GM23338 (cell line): Measurements from ENCODE around the gene FAM76B. TPM values are rescaled to one million over a fixed set of nuclear protein-coding genes. Genes with fewer than 3 reads are reported as not detected.

Experiments used
- ATAC-seq: fragments of 200-7000 bp; cut with Tn5 transposase; 3 replicates; pipeline ENCODE4 v1.9.1; 2020
- DNase-seq: peaks from one replicate; pipeline ENCODE4 v3.0.0-alpha.2; 2015; ENCODE audit warnings: low spot score
- H2AFZ ChIP-seq: fragments of 200-600 bp; sonication (generic); 2 replicates; pipeline ENCODE4 v1.8.0; 2016; ENCODE audit warnings: antibody characterized with exemption, mild to moderate bottlenecking, moderate library complexity
- H3F3A ChIP-seq: fragments of 200-600 bp; sonication (generic); replicated peaks from 2 replicates; pipeline ENCODE4 v1.8.0; 2017; ENCODE audit warnings: antibody characterized with exemption, mixed run types, low read depth
- H3K27ac ChIP-seq: fragments of 200-600 bp; sonication (generic); 2 replicates; pipeline ENCODE4 v1.6.1; 2016; ENCODE audit warnings: low read depth
- H3K27me3 ChIP-seq: fragments of 200-600 bp; sonication (generic); 2 replicates; pipeline ENCODE4 v1.8.0; 2016; ENCODE audit warnings: mild to moderate bottlenecking, mixed run types, moderate library complexity; ENCODE audit not compliant: insufficient read depth
- H3K36me3 ChIP-seq: fragments of 200-600 bp; sonication (generic); 2 replicates; pipeline ENCODE4 v1.8.0; 2016; ENCODE audit warnings: mild to moderate bottlenecking; ENCODE audit not compliant: insufficient read depth
- H3K4me1 ChIP-seq: fragments of 200-600 bp; sonication (generic); 2 replicates; pipeline ENCODE4 v1.8.0; 2016; ENCODE audit warnings: mild to moderate bottlenecking, moderate library complexity; ENCODE audit not compliant: insufficient read depth
- H3K4me2 ChIP-seq: fragments of 200-600 bp; sonication (generic); 2 replicates; pipeline ENCODE4 v1.7.1; 2017; ENCODE audit warnings: mixed run types
- H3K4me3 ChIP-seq: fragments of 200-600 bp; sonication (generic); 2 replicates; pipeline ENCODE4 v1.6.1; 2016; ENCODE audit warnings: mixed run types
- H3K79me2 ChIP-seq: fragments of 200-600 bp; sonication (generic); replicated peaks from 2 replicates; pipeline ENCODE4 v1.8.0; 2017; ENCODE audit warnings: mild to moderate bottlenecking; ENCODE audit not compliant: insufficient read depth
- H3K9me2 ChIP-seq: fragments of 200-600 bp; sonication (generic); 2 replicates; pipeline ENCODE4 v1.8.0; 2017; ENCODE audit not compliant: insufficient read depth
- H4K20me1 ChIP-seq: fragments of 200-600 bp; sonication (generic); replicated peaks from 2 replicates; pipeline ENCODE4 v1.8.0; 2017; ENCODE audit warnings: mild to moderate bottlenecking; ENCODE audit not compliant: insufficient read depth
- H3K27ac Mint-ChIP-seq: 2 replicates; pipeline ENCODE4 v1.8.0; 2020; ENCODE audit warnings: inconsistent platforms, mild to moderate bottlenecking, moderate library complexity, mixed read lengths
- H3K27me3 Mint-ChIP-seq: 3 replicates; pipeline ENCODE4 v1.8.0; 2022; ENCODE audit warnings: low read depth, mild to moderate bottlenecking, moderate library complexity, mixed read lengths, inconsistent platforms; ENCODE audit not compliant: insufficient read depth, poor library complexity
- H3K36me3 Mint-ChIP-seq: 3 replicates; pipeline ENCODE4 v1.8.0; 2021; ENCODE audit warnings: low read depth, mild to moderate bottlenecking, inconsistent platforms, moderate library complexity, mixed read lengths
- H3K4me1 Mint-ChIP-seq: 3 replicates; pipeline ENCODE4 v1.8.0; 2020; ENCODE audit warnings: mild to moderate bottlenecking, inconsistent platforms, mixed read lengths
- H3K4me3 Mint-ChIP-seq: 3 replicates; pipeline ENCODE4 v1.8.0; 2021; ENCODE audit warnings: moderate library complexity, mild to moderate bottlenecking, inconsistent platforms, mixed read lengths
- H3K9me3 Mint-ChIP-seq: 3 replicates; pipeline ENCODE4 v1.8.0; 2020; ENCODE audit warnings: moderate library complexity, mild to moderate bottlenecking, inconsistent platforms, mixed read lengths
- CREB1 ChIP-seq: fragments of 250-450 bp; sonication (Bioruptor Pico); IDR thresholded peaks from 2 replicates; pipeline ENCODE4 v1.5.0; 2020; ENCODE audit warnings: low read depth, mild to moderate bottlenecking, moderate library complexity
- EZH2 ChIP-seq: fragments of 200-600 bp; sonication (generic); IDR thresholded peaks from one replicate; pipeline ENCODE4 v1.8.0; 2017; ENCODE audit warnings: antibody characterized with exemption, mild to moderate bottlenecking, low read depth; ENCODE audit not compliant: unreplicated experiment
- EZH2phosphoT487 ChIP-seq: fragments of 200-600 bp; sonication (generic); IDR thresholded peaks from one replicate; pipeline ENCODE4 v1.8.1; 2018; ENCODE audit warnings: antibody characterized with exemption; ENCODE audit not compliant: unreplicated experiment
- JUNB ChIP-seq: IDR thresholded peaks from one replicate; pipeline ENCODE4 v1.6.1; 2016; ENCODE audit warnings: antibody characterized with exemption; ENCODE audit not compliant: unreplicated experiment
- NANOG ChIP-seq: IDR thresholded peaks from 2 replicates; pipeline ENCODE4 v1.6.1; 2016; ENCODE audit warnings: antibody characterized with exemption, borderline replicate concordance
- POLR2AphosphoS5 ChIP-seq: IDR thresholded peaks from 2 replicates; pipeline ENCODE4 v1.6.1; 2016; ENCODE audit warnings: antibody characterized with exemption, low read depth
- STAT1 ChIP-seq: IDR thresholded peaks from one replicate; pipeline ENCODE4 v1.6.1; 2016; ENCODE audit warnings: antibody characterized with exemption; ENCODE audit not compliant: unreplicated experiment
- ZNF114 ChIP-seq: fragments of 250-450 bp; sonication (Bioruptor Pico); IDR thresholded peaks from 2 replicates; pipeline ENCODE4 v1.5.0; 2020; ENCODE audit warnings: mild to moderate bottlenecking, moderate library complexity
- ZNF331 ChIP-seq: fragments of 250-450 bp; sonication (Bioruptor Pico); IDR thresholded peaks from 2 replicates; pipeline ENCODE4 v1.5.0; 2020; ENCODE audit warnings: low read depth, mild to moderate bottlenecking, moderate library complexity
- ZNF462 ChIP-seq: fragments of 250-450 bp; sonication (Bioruptor Pico); IDR thresholded peaks from 2 replicates; pipeline ENCODE4 v1.5.0; 2020; ENCODE audit warnings: mild to moderate bottlenecking, moderate library complexity
- polyA plus RNA-seq: library from polyadenylated mRNA; unstranded; fragments of >200 nt; fragmentation: Nextera tagmentation; extraction: Ambion mirVana; gene quantifications from 2 replicates; pipeline ENCODE4 v1.2.1, GENCODE V29; 2016
- total RNA-seq: library from RNA; depleted of rRNA; stranded (reverse); fragments of >200 nt; shearing (Covaris generic); gene quantifications from 2 replicates; pipeline ENCODE4 v1.2.3, GENCODE V29; 2014
- TF ChIP-seq, protein P1 (sequence below), 2 experiments: fragments of 200-600 bp in 1 of 2; sonication (generic) in 1 of 2; conservative IDR thresholded peaks; 2 replicates each; pipeline versions ENCODE4 v1.5.1 to v1.6.1; 2016 to 2017; ENCODE audit warnings: antibody characterized with exemption in 2 of 2, low read depth in 2 of 2, mild to moderate bottlenecking in 2 of 2, moderate library complexity in 1 of 2
- TF ChIP-seq, protein P2 (sequence below): IDR thresholded peaks from one replicate; pipeline ENCODE4 v1.6.1; 2018; ENCODE audit warnings: antibody characterized with exemption; ENCODE audit not compliant: unreplicated experiment
- TF ChIP-seq, protein P3 (sequence below): IDR thresholded peaks from 2 replicates; pipeline ENCODE4 v1.6.1; 2016; ENCODE audit warnings: antibody characterized with exemption

FAM76B gene
- total and polyA plus RNA-seq, 2 experiments from 2014 or later: 21.1 to 37.9 TPM

DNA sequence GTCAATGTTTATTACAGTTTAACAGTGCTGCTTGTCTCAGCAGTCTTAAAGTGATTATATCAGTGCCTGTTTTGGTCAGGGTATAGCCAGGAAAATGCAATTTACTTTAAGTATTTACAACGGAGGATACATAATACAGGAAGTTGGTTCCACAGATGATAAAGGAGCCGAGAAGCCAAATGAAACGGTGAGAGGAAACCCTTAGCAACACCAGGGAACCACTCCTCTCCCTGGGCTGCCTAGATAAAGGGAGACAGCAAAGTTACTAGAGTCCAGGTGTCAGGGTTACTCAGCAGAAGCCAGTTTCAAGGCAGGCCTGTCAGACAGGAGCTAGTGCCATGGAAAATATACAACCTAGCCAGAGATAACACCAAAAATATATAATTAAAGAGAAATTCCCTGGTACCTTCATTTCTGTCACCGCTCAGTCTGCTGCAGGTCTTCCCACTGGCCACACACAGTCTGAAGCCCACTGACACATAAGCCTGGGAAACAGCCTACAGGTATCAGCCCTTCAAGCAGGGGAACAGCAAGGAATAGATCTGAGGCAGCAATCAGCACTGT, 55.5 kb downstream of the FAM76B start:
- Histone ChIP-seq H3K36me3 (no peaks in the 10 kb centered on the region), H3K4me3 (no peak overlapping the region), H2AFZ (peak overlapping the region; percentile 76; the same call in 1 of the 2 replicates), H3K27ac (no peak overlapping the region), H4K20me1 (no peaks in the 10 kb centered on the region), H3K27me3 (no peaks in the 10 kb centered on the region), H3K79me2 (no peaks in the 10 kb centered on the region), H3K4me2 (no peak overlapping the region), H3F3A (no peaks in the 10 kb centered on the region), H3K9me2 (no peaks in the 10 kb centered on the region), H3K4me1 (no peaks in the 10 kb centered on the region)
- Mint-ChIP-seq H3K9me3 (no peaks in the 10 kb centered on the region), H3K4me3 (no peak overlapping the region), H3K36me3 (no peaks in the 10 kb centered on the region), H3K27ac (no peak overlapping the region), H3K4me1 (0 out of 3 replicates have a peak, but pooled peaks cover 2% of the 10 kb centered on the region), H3K27me3 (no peaks in the 10 kb centered on the region)
- no peak for DNase-seq
- TF ChIP-seq, protein P1, sequence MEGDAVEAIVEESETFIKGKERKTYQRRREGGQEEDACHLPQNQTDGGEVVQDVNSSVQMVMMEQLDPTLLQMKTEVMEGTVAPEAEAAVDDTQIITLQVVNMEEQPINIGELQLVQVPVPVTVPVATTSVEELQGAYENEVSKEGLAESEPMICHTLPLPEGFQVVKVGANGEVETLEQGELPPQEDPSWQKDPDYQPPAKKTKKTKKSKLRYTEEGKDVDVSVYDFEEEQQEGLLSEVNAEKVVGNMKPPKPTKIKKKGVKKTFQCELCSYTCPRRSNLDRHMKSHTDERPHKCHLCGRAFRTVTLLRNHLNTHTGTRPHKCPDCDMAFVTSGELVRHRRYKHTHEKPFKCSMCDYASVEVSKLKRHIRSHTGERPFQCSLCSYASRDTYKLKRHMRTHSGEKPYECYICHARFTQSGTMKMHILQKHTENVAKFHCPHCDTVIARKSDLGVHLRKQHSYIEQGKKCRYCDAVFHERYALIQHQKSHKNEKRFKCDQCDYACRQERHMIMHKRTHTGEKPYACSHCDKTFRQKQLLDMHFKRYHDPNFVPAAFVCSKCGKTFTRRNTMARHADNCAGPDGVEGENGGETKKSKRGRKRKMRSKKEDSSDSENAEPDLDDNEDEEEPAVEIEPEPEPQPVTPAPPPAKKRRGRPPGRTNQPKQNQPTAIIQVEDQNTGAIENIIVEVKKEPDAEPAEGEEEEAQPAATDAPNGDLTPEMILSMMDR (conservative IDR thresholded peaks at IDR 0.05; ENCODE audit: low read depth in 2 of 2): no peak
- TF ChIP-seq EZH2phosphoT487: no peak
- TF ChIP-seq ZNF331 (CRISPR knock-in tag): no peak
- no peak for TF ChIP-seq CREB1 (CRISPR knock-in tag)
- TF ChIP-seq EZH2: no peak
- TF ChIP-seq ZNF462 (CRISPR knock-in tag): no peak
- TF ChIP-seq, protein P2, sequence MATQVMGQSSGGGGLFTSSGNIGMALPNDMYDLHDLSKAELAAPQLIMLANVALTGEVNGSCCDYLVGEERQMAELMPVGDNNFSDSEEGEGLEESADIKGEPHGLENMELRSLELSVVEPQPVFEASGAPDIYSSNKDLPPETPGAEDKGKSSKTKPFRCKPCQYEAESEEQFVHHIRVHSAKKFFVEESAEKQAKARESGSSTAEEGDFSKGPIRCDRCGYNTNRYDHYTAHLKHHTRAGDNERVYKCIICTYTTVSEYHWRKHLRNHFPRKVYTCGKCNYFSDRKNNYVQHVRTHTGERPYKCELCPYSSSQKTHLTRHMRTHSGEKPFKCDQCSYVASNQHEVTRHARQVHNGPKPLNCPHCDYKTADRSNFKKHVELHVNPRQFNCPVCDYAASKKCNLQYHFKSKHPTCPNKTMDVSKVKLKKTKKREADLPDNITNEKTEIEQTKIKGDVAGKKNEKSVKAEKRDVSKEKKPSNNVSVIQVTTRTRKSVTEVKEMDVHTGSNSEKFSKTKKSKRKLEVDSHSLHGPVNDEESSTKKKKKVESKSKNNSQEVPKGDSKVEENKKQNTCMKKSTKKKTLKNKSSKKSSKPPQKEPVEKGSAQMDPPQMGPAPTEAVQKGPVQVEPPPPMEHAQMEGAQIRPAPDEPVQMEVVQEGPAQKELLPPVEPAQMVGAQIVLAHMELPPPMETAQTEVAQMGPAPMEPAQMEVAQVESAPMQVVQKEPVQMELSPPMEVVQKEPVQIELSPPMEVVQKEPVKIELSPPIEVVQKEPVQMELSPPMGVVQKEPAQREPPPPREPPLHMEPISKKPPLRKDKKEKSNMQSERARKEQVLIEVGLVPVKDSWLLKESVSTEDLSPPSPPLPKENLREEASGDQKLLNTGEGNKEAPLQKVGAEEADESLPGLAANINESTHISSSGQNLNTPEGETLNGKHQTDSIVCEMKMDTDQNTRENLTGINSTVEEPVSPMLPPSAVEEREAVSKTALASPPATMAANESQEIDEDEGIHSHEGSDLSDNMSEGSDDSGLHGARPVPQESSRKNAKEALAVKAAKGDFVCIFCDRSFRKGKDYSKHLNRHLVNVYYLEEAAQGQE: no peak
- no peak for TF ChIP-seq ZNF114 (CRISPR knock-in tag)
- TF ChIP-seq STAT1: no peak
- TF ChIP-seq NANOG: no peak
- no peak for TF ChIP-seq JUNB
- TF ChIP-seq POLR2AphosphoS5: no peak
- TF ChIP-seq, protein P3, sequence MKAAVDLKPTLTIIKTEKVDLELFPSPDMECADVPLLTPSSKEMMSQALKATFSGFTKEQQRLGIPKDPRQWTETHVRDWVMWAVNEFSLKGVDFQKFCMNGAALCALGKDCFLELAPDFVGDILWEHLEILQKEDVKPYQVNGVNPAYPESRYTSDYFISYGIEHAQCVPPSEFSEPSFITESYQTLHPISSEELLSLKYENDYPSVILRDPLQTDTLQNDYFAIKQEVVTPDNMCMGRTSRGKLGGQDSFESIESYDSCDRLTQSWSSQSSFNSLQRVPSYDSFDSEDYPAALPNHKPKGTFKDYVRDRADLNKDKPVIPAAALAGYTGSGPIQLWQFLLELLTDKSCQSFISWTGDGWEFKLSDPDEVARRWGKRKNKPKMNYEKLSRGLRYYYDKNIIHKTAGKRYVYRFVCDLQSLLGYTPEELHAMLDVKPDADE: no peak
- no peak for ATAC-seq
